ENCODE results near the gene B3GAT2. TPM values are rescaled to one million over a fixed set of nuclear protein-coding genes. Genes with fewer than 3 reads are reported as not detected.

Gene B3GAT2
- total RNA-seq, 1 experiment from 2014 or later: 0.22 TPM

GRCh38 chr6:70852667-70853246 lies 104.1 kb downstream of the B3GAT2 start:
- H3K27me3 Mint-ChIP-seq (ENCODE audit: low read depth): no peaks in the 10 kb centered on the region
- H3K36me3 Mint-ChIP-seq (ENCODE audit: insufficient read depth in 1 of 3, low read depth in 3 of 3): peaks cover 3 to 12% (median 9%) of the 10 kb centered on the region in 3 experiments
- H4K20me1 ChIP-seq (ENCODE audit: control insufficient read depth, insufficient read depth, insufficient read length): no peaks in the 10 kb centered on the region
- H2BK5ac ChIP-seq (ENCODE audit: insufficient read length, low read length): no peak overlapping the region
- no peaks in the 10 kb centered on the region for H3K4me1 ChIP-seq (ENCODE audit: insufficient read depth, low read length)
- H2BK120ac ChIP-seq (ENCODE audit: low read depth, low read length, poor library complexity, severe bottlenecking): no peak overlapping the region
- no peak overlapping the region for H3K56ac ChIP-seq (ENCODE audit: insufficient read length, low read depth, low read length)
- no peak overlapping the region for H3K18ac ChIP-seq (ENCODE audit: insufficient read length, low read depth, low read length)
- no peaks in the 10 kb centered on the region for H3K79me1 ChIP-seq (ENCODE audit: insufficient read depth, low read depth, low read length, poor library complexity, severe bottlenecking)
- peaks cover 3 to 5% of the 10 kb centered on the region in 2 experiments for H3K9me3 Mint-ChIP-seq
- no peak overlapping the region for H3K23ac ChIP-seq (ENCODE audit: insufficient read length, low read depth, low read length)
- H2AK5ac ChIP-seq (ENCODE audit: insufficient read length, low read length): no peak overlapping the region
- peaks cover 9% of the 10 kb centered on the region for H3K9me3 ChIP-seq (ENCODE audit: control insufficient read depth, low read depth, low read length)
- H3K27ac Mint-ChIP-seq: no peak overlapping the region
- H3K79me2 ChIP-seq (ENCODE audit: insufficient read depth, low read length): no peaks in the 10 kb centered on the region
- no peak overlapping the region for H3T11ph ChIP-seq (ENCODE audit: low read length)
- no peak overlapping the region for H4K8ac ChIP-seq (replicated peaks; ENCODE audit: insufficient read length, low read depth, low read length)
- H4K5ac ChIP-seq (ENCODE audit: insufficient read length, low read depth, low read length): no peak overlapping the region
- no peak overlapping the region for H2AFZ ChIP-seq (ENCODE audit: low read length)
- TF ChIP-seq, protein P1, sequence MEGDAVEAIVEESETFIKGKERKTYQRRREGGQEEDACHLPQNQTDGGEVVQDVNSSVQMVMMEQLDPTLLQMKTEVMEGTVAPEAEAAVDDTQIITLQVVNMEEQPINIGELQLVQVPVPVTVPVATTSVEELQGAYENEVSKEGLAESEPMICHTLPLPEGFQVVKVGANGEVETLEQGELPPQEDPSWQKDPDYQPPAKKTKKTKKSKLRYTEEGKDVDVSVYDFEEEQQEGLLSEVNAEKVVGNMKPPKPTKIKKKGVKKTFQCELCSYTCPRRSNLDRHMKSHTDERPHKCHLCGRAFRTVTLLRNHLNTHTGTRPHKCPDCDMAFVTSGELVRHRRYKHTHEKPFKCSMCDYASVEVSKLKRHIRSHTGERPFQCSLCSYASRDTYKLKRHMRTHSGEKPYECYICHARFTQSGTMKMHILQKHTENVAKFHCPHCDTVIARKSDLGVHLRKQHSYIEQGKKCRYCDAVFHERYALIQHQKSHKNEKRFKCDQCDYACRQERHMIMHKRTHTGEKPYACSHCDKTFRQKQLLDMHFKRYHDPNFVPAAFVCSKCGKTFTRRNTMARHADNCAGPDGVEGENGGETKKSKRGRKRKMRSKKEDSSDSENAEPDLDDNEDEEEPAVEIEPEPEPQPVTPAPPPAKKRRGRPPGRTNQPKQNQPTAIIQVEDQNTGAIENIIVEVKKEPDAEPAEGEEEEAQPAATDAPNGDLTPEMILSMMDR (conservative IDR thresholded peaks at IDR 0.05): no peak
- H2BK15ac ChIP-seq (ENCODE audit: low read depth, low read length): no peak overlapping the region
- DNase-seq: no peak
- no peak overlapping the region for H3K4me3 Mint-ChIP-seq
- H3K27me3 ChIP-seq (ENCODE audit: insufficient read depth, low read length): no peaks in the 10 kb centered on the region
- no peak overlapping the region for H2BK12ac ChIP-seq (ENCODE audit: insufficient read length, low read depth, low read length)
- H3K4ac ChIP-seq (ENCODE audit: low read depth, low read length): no peak overlapping the region
- peaks cover under 1% of the 10 kb centered on the region in 2 experiments; a peak in 3 of 4 replicates for H3K4me1 Mint-ChIP-seq
- H3K9ac ChIP-seq (ENCODE audit: extremely low read depth, insufficient read length, low read length): no peak overlapping the region
- no peak overlapping the region for H3K4me2 ChIP-seq (ENCODE audit: insufficient read depth, insufficient read length, low read length)
- no peak overlapping the region for H2BK20ac ChIP-seq (ENCODE audit: low read depth, low read length, poor library complexity, severe bottlenecking)
- H3K23me2 ChIP-seq (ENCODE audit: insufficient read length, low read depth, low read length, poor library complexity, severe bottlenecking): no peaks in the 10 kb centered on the region
- no peak overlapping the region for H3K14ac ChIP-seq (ENCODE audit: insufficient read depth, low read length)
- H4K91ac ChIP-seq (ENCODE audit: insufficient read length, low read depth, low read length): no peak overlapping the region
- H3K27ac ChIP-seq (ENCODE audit: insufficient read length, low read depth, low read length): no peak overlapping the region

All from H9 (cell line).